IPS DF 6.9 (cell line): ENCODE results near the gene METTL6.

Experiments
- DNase-seq: peaks from one replicate; pipeline ENCODE4 v3.0.0-alpha.2; 2013; ENCODE audit warnings: low read depth, low spot score
- H3K27ac ChIP-seq: one replicate; pipeline ENCODE4 v1.5.1; 2013; ENCODE audit warnings: low read length, control low read depth
- H3K27me3 ChIP-seq: 2 replicates; pipeline ENCODE4 v1.6.1; 2013; ENCODE audit warnings: mild to moderate bottlenecking, low read length; ENCODE audit not compliant: control insufficient read depth, insufficient read depth
- H3K36me3 ChIP-seq: 2 replicates; pipeline ENCODE4 v1.6.1; 2013; ENCODE audit warnings: low read length; ENCODE audit not compliant: control insufficient read depth, insufficient read depth
- H3K4me1 ChIP-seq: 2 replicates; pipeline ENCODE4 v1.6.1; 2013; ENCODE audit warnings: low read length; ENCODE audit not compliant: control insufficient read depth, insufficient read depth
- H3K4me3 ChIP-seq: 2 replicates; pipeline ENCODE4 v1.5.1; 2013; ENCODE audit warnings: mild to moderate bottlenecking, low read length
- H3K9me3 ChIP-seq: 2 replicates; pipeline ENCODE4 v1.6.1; 2013; ENCODE audit warnings: low read length, inconsistent platforms; ENCODE audit not compliant: control insufficient read depth, insufficient read depth
- WGBS: extraction: QIAGEN DNeasy Blood & Tissue Kit; methylation state at CpG from one replicate; pipeline ENCODE4 v1.1.7; 2013; ENCODE audit warnings: mixed read lengths, missing lambda C conversion rate; ENCODE audit not compliant: insufficient read length, insufficient coverage; 5-methylcytosine and 5-hydroxymethylcytosine counted together

METTL6 gene

GRCh38 chr3:15450438-15451215, 23.3 kb upstream of the METTL6 start:
- no peaks in the 10 kb centered on the region for H3K27me3 ChIP-seq
- H3K9me3 ChIP-seq: no peaks in the 10 kb centered on the region
- no peak overlapping the region for H3K27ac ChIP-seq
- H3K36me3 ChIP-seq: no peaks in the 10 kb centered on the region
- no CpG with 5 or more reads among the region's 12 CpGs for WGBS
- no peaks in the 10 kb centered on the region for H3K4me1 ChIP-seq
- no peak overlapping the region for H3K4me3 ChIP-seq
- no peak for DNase-seq

- Histone ChIP-seq H3K27me3 (no peaks in the 10 kb centered on the region), H3K4me3 (no peak overlapping the region), H3K27ac (no peak overlapping the region), H3K9me3 (no peaks in the 10 kb centered on the region), H3K36me3 (no peaks in the 10 kb centered on the region), H3K4me1 (no peaks in the 10 kb centered on the region)
- DNase-seq: no peak
- no CpG with 5 or more reads among the region's 3 CpGs for WGBS
Observed at GRCh38 chr3:15449489-15450224, 22.3 kb upstream of the METTL6 start.

GRCh38 chr3:15443826-15444524, 16.6 kb upstream of the METTL6 start:
- no peak for DNase-seq
- WGBS: no CpG with 5 or more reads among the region's 4 CpGs
- Histone ChIP-seq H3K4me3 (no peak overlapping the region), H3K9me3 (no peaks in the 10 kb centered on the region), H3K27me3 (no peaks in the 10 kb centered on the region), H3K4me1 (no peaks in the 10 kb centered on the region), H3K36me3 (peaks cover 11% of the 10 kb centered on the region; the same call in 1 of the 2 replicates), H3K27ac (no peak overlapping the region)

- no peak for DNase-seq
- Histone ChIP-seq H3K27me3 (no peaks in the 10 kb centered on the region), H3K9me3 (no peaks in the 10 kb centered on the region), H3K4me1 (no peaks in the 10 kb centered on the region), H3K36me3 (peaks cover 21% of the 10 kb centered on the region; the same call in 1 of the 2 replicates), H3K27ac (no peak overlapping the region), H3K4me3 (no peak overlapping the region)
- WGBS: no CpG with 5 or more reads among the region's 4 CpGs
Observed at GRCh38 chr3:15440891-15441290, 13.5 kb upstream of the METTL6 start.

GRCh38 chr3:15439476-15439875, 12.1 kb upstream of the METTL6 start:
- Histone ChIP-seq H3K27ac (no peak overlapping the region), H3K36me3 (peaks cover 25% of the 10 kb centered on the region; the same call in 1 of the 2 replicates)

GRCh38 chr3:15438983-15439382, 11.6 kb upstream of the METTL6 start:
- no peak overlapping the region for H3K27ac ChIP-seq
- H3K27me3 ChIP-seq: no peaks in the 10 kb centered on the region
- H3K9me3 ChIP-seq: no peaks in the 10 kb centered on the region
- no peak for DNase-seq
- H3K36me3 ChIP-seq: peaks cover 25% of the 10 kb centered on the region; the same call in 1 of the 2 replicates
- no CpG with 5 or more reads among the region's 4 CpGs for WGBS
- H3K4me3 ChIP-seq: no peak overlapping the region
- H3K4me1 ChIP-seq: no peaks in the 10 kb centered on the region

More at GRCh38 chr3:15439476-15439875, 12.1 kb upstream of the METTL6 start:
- no peak for DNase-seq
- no peaks in the 10 kb centered on the region for H3K27me3 ChIP-seq
- no peak overlapping the region for H3K4me3 ChIP-seq
- no peaks in the 10 kb centered on the region for H3K4me1 ChIP-seq
- H3K9me3 ChIP-seq: no peaks in the 10 kb centered on the region

GRCh38 chr3:15436246-15436645, 8.9 kb upstream of the METTL6 start:
- Histone ChIP-seq H3K4me1 (no peaks in the 10 kb centered on the region), H3K27ac (no peak overlapping the region), H3K4me3 (no peak overlapping the region), H3K9me3 (no peaks in the 10 kb centered on the region), H3K36me3 (peaks cover 23% of the 10 kb centered on the region; the same call in 1 of the 2 replicates), H3K27me3 (no peaks in the 10 kb centered on the region)
- no CpG with 5 or more reads among the region's 6 CpGs for WGBS
- DNase-seq: no peak

GRCh38 chr3:15434756-15435155, 7.4 kb upstream of the METTL6 start:
- WGBS: no CpG with 5 or more reads among the region's 4 CpGs

GRCh38 chr3:15433531-15433930, 6.2 kb upstream of the METTL6 start:
- Histone ChIP-seq H3K27ac (no peak overlapping the region), H3K4me3 (no peak overlapping the region), H3K9me3 (no peaks in the 10 kb centered on the region), H3K27me3 (no peaks in the 10 kb centered on the region), H3K36me3 (peaks cover 18% of the 10 kb centered on the region; the same call in 1 of the 2 replicates), H3K4me1 (no peaks in the 10 kb centered on the region)
- DNase-seq: no peak
- no CpG with 5 or more reads among the region's 1 CpG for WGBS

More at GRCh38 chr3:15434756-15435155, 7.4 kb upstream of the METTL6 start:
- H3K27me3 ChIP-seq: no peaks in the 10 kb centered on the region
- H3K36me3 ChIP-seq: peaks cover 22% of the 10 kb centered on the region; the same call in 1 of the 2 replicates
- no peaks in the 10 kb centered on the region for H3K4me1 ChIP-seq
- no peak for DNase-seq
- no peaks in the 10 kb centered on the region for H3K9me3 ChIP-seq
- no peak overlapping the region for H3K27ac ChIP-seq
- H3K4me3 ChIP-seq: no peak overlapping the region

GRCh38 chr3:15431256-15431837, 4.0 kb upstream of the METTL6 start:
- Histone ChIP-seq H3K4me1 (no peaks in the 10 kb centered on the region), H3K27ac (no peak overlapping the region), H3K36me3 (peaks cover 10% of the 10 kb centered on the region; the same call in 1 of the 2 replicates), H3K4me3 (no peak overlapping the region), H3K9me3 (no peaks in the 10 kb centered on the region), H3K27me3 (no peaks in the 10 kb centered on the region)
- WGBS: no CpG with 5 or more reads among the region's 3 CpGs
- DNase-seq: no peak
